Measurements from ENCODE around the gene CLDN10. TPM values are rescaled to one million over a fixed set of nuclear protein-coding genes. Genes with fewer than 3 reads are reported as not detected.
"Not testable (repeated sequence)": the region's sequence is repeated elsewhere in the genome, so short reads cannot be mapped to it uniquely, and the experiment has no call there.

The CLDN10 gene
- total RNA-seq, 1 experiment from 2014 or later, result not detected

GRCh38 chr13:95512957-95513356 lies 39.6 kb upstream of the CLDN10 start:
- Histone ChIP-seq H3K79me2 (ENCODE audit: low read length) (no peaks in the 10 kb centered on the region), H3K4me3 (ENCODE audit: low read length) (no peak overlapping the region), H3K9me2 (replicated peaks; ENCODE audit: low read length) (no peaks in the 10 kb centered on the region), H3K27ac (ENCODE audit: low read length) (no peak overlapping the region), H2AFZ (ENCODE audit: low read length) (no peak overlapping the region), H3K4me2 (ENCODE audit: low read length) (no peak overlapping the region), H3F3A (ENCODE audit: low read length, unreplicated experiment) (no peaks in the 10 kb centered on the region), H3K9ac (ENCODE audit: low read length) (no peak overlapping the region), H3K27me3 (ENCODE audit: low read length) (no peaks in the 10 kb centered on the region), H4K20me1 (ENCODE audit: low read length) (no peaks in the 10 kb centered on the region), H3K9me3 (ENCODE audit: low read length) (no peaks in the 10 kb centered on the region), H3K4me1 (ENCODE audit: insufficient read depth, low read length) (peaks cover 8% of the 10 kb centered on the region; the same call in 1 of the 2 replicates), H3K36me3 (ENCODE audit: low read depth, low read length) (no peaks in the 10 kb centered on the region)
- no TSS peak for BruUV-seq (replicated peaks)
- no peak for ATAC-seq
- TF ChIP-seq CTCF (conservative IDR thresholded peaks at IDR 0.05; ENCODE audit: low read depth, low read length), result no peak
- TF ChIP-seq EZH2phosphoT487 (IDR thresholded peaks at IDR 0.05; ENCODE audit: borderline replicate concordance, low read length), result no peak
- no peak for TF ChIP-seq EZH2 (IDR thresholded peaks at IDR 0.05; ENCODE audit: low read length, unreplicated experiment)
- intact Hi-C loops (cut with micrococcal nuclease), result no loop called here
- CTCF ChIA-PET, result no interaction called here
- no peak for DNase-seq
- POLR2A ChIA-PET (ENCODE audit: unreplicated experiment), result no interaction called here

DNA sequence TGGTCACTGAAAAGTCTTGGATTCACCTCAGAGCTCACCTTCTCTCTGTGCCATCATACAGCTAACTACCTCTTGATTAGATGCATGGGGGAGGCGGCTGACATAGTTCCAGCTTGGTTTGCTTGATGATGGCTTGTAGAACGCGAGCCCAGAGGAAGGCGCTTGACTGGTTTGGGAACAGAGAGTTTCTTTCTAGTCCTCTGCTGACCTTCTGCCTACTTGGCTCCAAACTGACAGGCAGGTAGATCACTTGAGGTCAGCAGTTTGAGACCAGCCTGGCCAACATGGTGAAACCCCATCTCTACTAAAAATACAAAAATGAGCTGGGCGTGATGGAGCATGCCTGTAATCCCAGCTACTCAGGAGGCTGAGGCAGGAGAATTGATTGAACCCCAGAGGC lies 36.9 kb upstream of the CLDN10 start:
- POLR2A ChIA-PET (ENCODE audit: unreplicated experiment), result interaction anchor here (0.6 kb wide), 1 partner anchor 105 kb away, joined by 3 read pairs; no protein-coding TSS in a partner anchor
- H4K20me1 ChIP-seq (ENCODE audit: low read length); CTCF ChIA-PET; BruUV-seq (replicated peaks); H3K4me2 ChIP-seq (ENCODE audit: low read length); H3K4me3 ChIP-seq (ENCODE audit: low read length); H3K79me2 ChIP-seq (ENCODE audit: low read length); H3K36me3 ChIP-seq (ENCODE audit: low read depth, low read length); H3K9me2 ChIP-seq (replicated peaks; ENCODE audit: low read length); H3K27me3 ChIP-seq (ENCODE audit: low read length); H3F3A ChIP-seq (ENCODE audit: low read length, unreplicated experiment); H3K9ac ChIP-seq (ENCODE audit: low read length); H3K4me1 ChIP-seq (ENCODE audit: insufficient read depth, low read length); DNase-seq; H3K9me3 ChIP-seq (ENCODE audit: low read length); H2AFZ ChIP-seq (ENCODE audit: low read length); ATAC-seq; intact Hi-C loops (cut with micrococcal nuclease); H3K27ac ChIP-seq (ENCODE audit: low read length): not testable (repeated sequence)

GRCh38 chr13:95516021-95516420 lies 36.5 kb upstream of the CLDN10 start:
- DNase-seq, result no peak

More at GRCh38 chr13:95516021-95516420, 36.5 kb upstream of the CLDN10 start:
- Histone ChIP-seq H3K4me2 (ENCODE audit: low read length) (no peak overlapping the region), H3K9ac (ENCODE audit: low read length) (no peak overlapping the region), H3K27me3 (ENCODE audit: low read length) (no peaks in the 10 kb centered on the region), H3F3A (ENCODE audit: low read length, unreplicated experiment) (no peaks in the 10 kb centered on the region), H3K4me1 (ENCODE audit: insufficient read depth, low read length) (no peaks in the 10 kb centered on the region), H3K79me2 (ENCODE audit: low read length) (no peaks in the 10 kb centered on the region), H3K9me2 (replicated peaks; ENCODE audit: low read length) (no peaks in the 10 kb centered on the region), H3K9me3 (ENCODE audit: low read length) (no peaks in the 10 kb centered on the region), H2AFZ (ENCODE audit: low read length) (no peak overlapping the region), H3K36me3 (ENCODE audit: low read depth, low read length) (no peaks in the 10 kb centered on the region), H3K4me3 (ENCODE audit: low read length) (no peak overlapping the region), H3K27ac (ENCODE audit: low read length) (no peak overlapping the region), H4K20me1 (ENCODE audit: low read length) (no peaks in the 10 kb centered on the region)
- TF ChIP-seq EZH2phosphoT487 (IDR thresholded peaks at IDR 0.05; ENCODE audit: borderline replicate concordance, low read length) (no peak), CTCF (conservative IDR thresholded peaks at IDR 0.05; ENCODE audit: low read depth, low read length) (no peak)
- intact Hi-C loops (cut with micrococcal nuclease), result no loop called here
- no TSS peak for BruUV-seq (replicated peaks)
- ATAC-seq, result no peak
- ChIA-PET POLR2A (ENCODE audit: unreplicated experiment) (interaction anchor here (0.6 kb wide), 1 partner anchor 105 kb away, joined by 3 read pairs; no protein-coding TSS in a partner anchor), CTCF (no interaction called here)

All from PC-3 (cell line).